Right ventricle myocardium inferior (tissue), 1 donor: ENCODE results near the gene KCNQ4. TPM values are rescaled to one million over a fixed set of nuclear protein-coding genes. Genes with fewer than 3 reads are reported as not detected.
A peak's percentile ranks its signal among the peaks of the same experiment; 100 is the strongest.

ENCODE experiments used
- ATAC-seq: fragments of 200-7000 bp; cut with Tn5 transposase; one replicate; pipeline ENCODE4 v1.9.1; 2020; ENCODE audit warnings: mild to moderate bottlenecking, moderate library complexity
- DNase-seq: peaks from one replicate; pipeline ENCODE4 v3.0.0; 2021; ENCODE audit errors: missing footprints
- intact Hi-C: fragments of 100-400 bp; cut with DNase I; formaldehyde crosslinking; loops from one replicate; pipeline ENCODE4 v1.11.0; 2022
- long read RNA-seq: library from polyadenylated mRNA; unstranded; transcript quantifications from one replicate; pipeline ENCODE4 v2.0.0, GENCODE V29; 2021
- total RNA-seq: library from RNA; stranded (reverse); fragmentation: NEBNext Ultra II Directional; extraction: Animal tissue kit (Norgen Biotek cat#: 25700); gene quantifications from one replicate; pipeline ENCODE4 v1.2.1, GENCODE V29; 2021
- donor health status: DM: no; HTN: yes; CAD: no; lungs with severe emphysema.

Gene KCNQ4
- 2.8 TPM for total RNA-seq
- long read RNA-seq, full-length matches to known transcripts = 4 of 7 reads
- long read RNA-seq, partial matches to known transcripts = 2 of 7 reads
- long read RNA-seq, other reads (novel, unspliced or antisense) = 1 of 7 reads

DNA sequence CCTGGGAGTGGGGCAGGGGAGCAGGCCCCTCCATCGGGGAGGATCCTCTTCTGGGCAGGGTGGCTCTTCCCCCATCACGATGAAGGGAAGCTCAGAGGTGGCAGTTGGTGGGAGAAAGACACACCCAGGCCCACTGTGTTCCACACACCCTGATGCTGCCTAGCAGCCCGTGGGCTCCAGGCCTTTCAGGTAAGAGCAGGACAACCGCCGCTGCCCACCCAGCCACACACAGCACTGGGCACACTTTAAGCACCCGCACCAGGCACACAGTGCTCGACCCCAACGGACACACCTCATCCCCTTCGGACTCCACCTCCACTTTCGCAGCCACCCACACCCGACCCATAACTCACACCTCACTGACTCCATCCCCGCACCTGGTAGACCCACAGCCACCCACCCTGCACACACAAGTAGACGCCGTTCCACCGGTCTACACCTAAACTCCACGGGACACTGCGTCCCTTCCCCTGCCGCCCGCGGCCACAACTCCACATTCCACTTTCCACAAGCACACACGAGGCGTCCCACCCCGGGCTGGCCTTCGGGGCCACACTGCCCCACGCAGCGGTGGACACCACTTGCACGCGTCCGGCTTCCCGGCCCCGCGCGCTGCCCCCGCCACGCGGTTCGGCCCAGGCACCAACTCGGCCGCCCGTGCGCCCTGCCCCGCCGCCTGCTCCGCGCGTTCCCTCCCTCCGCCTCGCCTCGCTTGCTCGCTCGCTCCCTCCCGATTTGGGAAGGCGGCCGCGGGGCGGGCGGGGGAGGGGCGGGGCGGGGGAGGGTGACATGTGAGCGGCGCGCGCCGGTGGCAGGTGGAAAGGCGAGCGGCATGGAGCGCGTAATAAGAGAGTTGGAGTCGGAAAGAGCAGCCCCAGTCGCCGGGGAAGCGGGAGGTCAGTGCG, at the start of gene KCNQ4:
KCNQ4 (plus strand) TSS at position 787 of the 905 bp plus-strand sequence. CDS start 307 bp downstream, outside the sequence.
- intact Hi-C loops = no loop called here
- ATAC-seq (peak; percentile 60), DNase-seq (peak; percentile 76)

DNA sequence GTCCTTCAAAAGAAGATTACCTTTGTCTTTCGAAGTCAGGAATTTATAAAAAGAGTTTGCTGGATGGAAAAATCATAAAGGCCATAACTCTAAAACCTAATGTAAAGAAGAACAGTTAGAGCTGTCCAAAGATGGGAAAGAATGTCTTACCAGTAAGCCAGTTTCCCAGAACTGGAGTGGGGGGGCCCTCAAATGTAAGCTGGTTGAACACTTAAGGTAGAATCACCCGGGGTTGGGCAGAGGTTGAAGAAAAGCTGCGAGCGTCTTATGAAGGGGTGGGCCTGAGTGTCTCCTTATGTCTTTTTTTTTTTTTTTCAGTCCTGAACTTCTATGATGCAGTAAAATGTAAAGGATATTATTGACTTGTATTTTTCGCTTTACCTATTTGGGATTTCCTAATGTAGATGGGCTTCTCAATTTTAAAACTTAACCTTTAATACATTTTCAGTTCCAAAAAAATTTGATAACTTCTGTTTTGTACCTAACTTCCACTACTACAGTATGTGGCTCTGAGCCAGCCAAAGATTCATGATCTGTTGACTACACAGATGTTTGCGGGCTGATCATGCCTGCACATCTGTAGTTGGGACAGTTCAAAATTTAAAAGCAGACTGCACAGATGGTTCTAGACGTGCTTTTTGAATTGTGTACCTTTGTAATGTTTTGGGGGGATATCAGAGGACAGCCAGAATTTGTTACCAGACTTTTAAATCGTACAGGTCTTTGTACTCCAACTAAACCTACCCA, 48.5 kb upstream of the KCNQ4 start:
- ATAC-seq (no peak), DNase-seq (no peak)
- intact Hi-C loops = no loop called here

DNA sequence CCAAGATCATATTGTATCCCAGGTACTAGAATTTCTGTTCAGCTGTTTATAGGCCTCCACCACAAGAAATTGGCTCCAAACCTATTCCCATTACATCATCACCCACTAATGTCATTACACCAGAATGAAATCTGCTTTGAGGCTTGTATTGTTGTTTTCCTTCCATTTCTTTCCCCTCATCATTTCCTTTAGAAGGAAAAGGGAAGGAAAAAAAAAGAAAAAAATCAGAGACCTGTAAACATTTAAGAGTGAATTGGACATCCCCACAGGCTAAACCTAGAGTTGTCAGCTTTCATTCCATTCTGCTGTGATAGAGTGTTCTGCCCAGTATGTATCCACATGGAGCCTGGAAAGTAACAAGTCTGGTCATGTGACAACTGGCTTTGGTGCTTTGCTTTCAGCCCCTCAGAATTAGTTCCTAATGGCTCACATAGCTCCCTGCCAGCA, 47.5 kb upstream of the KCNQ4 start:
- intact Hi-C loops = no loop called here
- DNase-seq = no peak
- ATAC-seq = peak; percentile 59

DNA sequence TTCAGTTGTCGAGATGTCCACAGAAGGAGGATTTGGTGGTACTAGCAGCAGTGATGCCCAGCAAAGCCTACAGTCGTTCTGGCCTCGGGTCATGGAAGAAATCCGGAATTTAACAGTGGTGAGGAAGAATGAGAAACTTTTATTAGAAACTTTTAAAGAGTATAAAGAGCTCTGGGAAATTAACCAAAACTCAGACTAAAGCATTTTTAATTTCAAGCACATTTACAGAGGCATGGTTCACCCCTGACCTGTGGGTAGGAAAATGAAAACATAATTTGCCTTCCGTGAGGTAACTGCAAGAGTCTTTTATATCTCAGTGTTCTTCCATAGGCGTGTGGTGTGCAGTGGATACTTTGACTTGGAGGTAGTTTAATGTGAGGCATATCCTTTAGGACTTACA, 44.8 kb upstream of the KCNQ4 start:
- DNase-seq = no peak
- intact Hi-C loops = no loop called here
- ATAC-seq = no peak

DNA sequence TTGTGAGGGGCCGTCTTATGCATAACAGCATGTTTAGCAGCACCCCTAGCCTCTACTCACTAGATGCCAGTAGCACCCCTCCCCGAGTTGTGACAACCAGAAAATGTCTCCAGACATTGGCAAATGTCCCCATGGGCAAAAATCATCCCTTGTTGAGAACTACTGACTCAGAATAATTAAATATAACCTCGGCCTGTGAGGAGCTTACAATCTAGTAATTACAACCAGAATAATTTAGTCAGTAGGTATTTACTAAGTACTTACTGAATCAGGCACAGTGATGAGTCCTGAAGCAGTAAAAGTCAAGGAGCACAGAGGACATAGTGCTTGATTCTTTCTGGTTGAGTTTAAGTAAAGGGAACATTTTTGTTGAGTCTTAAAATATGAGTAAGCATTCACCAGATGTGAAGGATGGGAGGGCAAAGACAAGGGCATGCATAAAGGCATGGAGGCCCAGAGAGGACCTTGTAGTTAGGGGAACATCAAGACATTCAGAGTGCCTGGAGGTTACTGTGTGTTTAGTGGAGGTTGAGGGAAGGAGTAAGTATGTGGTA, 44.1 kb upstream of the KCNQ4 start:
- ATAC-seq (no peak), DNase-seq (no peak)
- intact Hi-C loops = no loop called here

DNA sequence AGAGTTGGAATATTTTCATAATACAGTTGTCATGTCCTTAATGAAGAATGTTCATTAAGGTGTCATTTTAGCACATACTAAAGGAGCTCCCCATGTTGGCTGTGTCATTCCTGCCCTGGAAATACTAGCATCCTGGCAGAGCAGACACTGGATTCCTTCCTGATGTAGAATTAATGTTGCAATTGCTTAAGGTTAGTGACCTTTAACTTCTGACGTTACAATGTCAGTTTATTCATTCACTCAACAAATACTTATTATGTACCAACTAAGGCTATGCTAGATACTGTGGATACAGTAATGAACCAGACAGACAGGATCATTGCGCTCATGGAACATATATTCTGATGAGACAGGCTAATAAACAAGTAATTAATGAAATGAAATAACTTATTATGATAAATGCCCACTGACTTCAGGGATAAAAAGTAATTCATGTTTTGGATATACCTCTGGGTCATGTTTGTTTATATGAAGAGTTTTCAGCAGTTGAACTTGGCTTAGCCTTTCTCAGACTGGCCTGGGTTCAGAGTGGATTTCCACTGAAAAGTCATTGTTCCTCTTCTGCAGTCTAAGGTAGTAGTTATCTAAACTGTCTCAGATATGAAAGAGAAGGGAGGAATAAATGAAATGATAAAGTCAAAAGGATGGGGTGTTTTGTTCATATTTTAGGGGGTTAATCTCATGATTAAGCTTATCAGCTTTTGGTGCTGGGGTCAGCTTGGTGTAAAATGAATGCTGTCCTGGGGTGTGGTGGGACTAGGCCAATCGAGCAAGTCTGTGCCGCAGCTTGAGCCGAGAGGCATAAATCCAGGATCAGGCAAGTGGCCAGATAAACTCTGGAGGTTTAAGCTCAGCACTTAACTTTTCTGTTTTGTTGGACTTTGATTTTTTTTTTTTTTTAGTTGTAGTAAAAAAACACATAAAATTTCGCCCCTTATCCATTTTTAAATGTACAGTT, 43.3 kb upstream of the KCNQ4 start:
- intact Hi-C loops = no loop called here
- DNase-seq (no peak), ATAC-seq (no peak)

DNA sequence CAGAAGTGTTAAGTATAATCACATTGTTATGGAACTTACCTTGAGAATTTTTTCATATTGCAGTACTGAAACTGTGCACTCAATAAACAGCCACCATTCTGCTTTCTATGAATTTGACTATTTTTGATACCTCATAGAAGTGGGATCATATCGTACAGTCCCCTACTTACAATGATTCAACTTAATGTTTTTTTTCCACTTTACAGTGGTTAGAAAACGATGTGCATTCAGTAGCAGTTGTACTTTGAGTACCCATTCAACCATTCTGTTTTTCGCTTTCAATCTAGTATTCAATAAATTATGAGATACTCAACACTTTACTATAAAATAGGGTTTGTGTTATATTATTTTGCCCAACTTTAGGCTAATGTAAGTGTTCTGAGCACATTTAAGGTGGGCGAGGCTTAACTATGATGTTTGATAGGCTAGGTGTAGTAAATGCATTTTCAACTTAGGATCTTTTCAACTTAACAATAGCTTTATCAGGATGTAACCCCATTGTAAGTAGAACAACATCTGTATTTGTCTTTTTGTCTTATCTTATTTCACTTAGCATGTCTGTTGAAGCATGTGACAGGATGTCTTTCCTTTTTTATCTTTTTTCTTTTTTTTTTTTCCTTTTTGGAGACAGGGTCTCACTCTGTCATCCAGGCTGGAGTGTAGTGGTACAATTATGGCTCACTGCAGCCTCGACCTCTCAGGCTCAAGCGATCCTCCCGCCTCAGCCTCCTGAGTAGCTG, 42.4 kb upstream of the KCNQ4 start:
- ATAC-seq (no peak), DNase-seq (no peak)
- intact Hi-C loops = no loop called here

DNA sequence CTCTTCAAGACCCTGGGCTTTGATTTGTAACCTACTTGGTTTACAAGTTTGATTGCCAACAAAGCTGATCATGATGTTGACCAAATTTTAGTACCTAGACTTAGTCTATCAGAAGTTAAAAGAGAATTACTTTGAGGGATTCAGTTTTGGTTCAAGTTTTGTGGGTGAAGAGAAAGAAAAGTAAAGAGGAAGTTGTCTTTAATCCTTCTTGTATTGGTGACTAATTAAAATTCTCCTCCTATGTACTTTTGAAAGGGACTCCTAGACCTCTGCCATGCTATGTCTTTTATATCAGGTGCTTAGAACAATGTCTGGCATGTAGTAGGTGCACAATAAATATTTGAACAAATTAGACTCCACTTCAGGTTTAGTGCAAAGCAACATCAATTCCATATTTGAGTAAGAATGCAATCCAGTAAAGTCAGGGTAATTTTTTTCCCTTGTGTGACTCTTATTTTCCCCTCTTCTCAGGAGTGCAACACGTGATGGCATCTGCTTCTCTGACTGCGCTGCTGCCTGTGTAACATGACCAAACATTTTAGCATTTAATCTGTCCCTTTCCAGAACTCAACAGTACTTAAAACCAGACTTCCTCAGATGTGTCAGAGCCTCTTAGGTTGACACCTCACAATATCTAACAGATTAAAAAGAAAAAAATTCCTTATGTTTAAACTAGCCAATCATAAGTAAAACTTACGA, 41.1 kb upstream of the KCNQ4 start:
- no peak for ATAC-seq
- intact Hi-C loops = no loop called here
- no peak for DNase-seq

DNA sequence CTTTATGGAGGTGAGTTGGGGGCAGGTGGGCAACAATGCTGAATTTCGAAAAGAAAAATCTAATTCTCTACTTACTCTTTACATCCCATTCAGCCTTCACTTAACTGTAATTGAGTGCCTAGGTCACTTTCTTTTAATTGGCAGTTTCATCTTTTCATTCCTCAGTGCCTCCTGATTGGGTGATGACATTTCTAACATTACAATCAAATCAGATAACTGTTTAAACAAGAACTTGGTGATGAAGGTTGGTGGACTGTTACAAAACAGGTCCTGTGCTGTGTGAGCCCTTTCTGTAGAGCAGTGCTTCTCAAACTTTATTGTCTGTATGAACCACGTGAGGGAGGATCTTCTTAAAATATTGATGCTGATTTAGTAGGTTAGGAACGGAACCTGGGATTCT, 40.1 kb upstream of the KCNQ4 start:
- no peak for DNase-seq
- no peak for ATAC-seq
- intact Hi-C loops = no loop called here

DNA sequence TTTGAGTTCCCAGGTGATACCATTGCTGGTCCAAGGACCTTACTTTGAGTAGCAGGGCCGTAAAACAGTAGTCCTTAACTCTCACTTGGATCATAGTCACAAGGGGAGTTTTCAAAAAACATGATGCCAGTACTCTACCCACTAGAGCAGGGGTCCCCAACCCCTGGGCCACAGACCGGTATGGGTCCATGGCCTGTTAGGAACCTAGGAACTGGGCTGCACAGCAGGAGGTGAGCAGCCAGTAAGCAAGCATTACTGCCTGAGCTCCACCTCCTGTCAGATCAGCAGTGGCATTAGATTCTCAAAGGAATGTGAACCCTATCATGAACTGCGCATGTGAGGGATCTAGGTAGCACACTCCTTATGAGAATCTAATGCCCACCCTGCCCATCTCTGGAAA, 39.7 kb upstream of the KCNQ4 start:
- ATAC-seq = no peak
- no peak for DNase-seq
- intact Hi-C loops = no loop called here

DNA sequence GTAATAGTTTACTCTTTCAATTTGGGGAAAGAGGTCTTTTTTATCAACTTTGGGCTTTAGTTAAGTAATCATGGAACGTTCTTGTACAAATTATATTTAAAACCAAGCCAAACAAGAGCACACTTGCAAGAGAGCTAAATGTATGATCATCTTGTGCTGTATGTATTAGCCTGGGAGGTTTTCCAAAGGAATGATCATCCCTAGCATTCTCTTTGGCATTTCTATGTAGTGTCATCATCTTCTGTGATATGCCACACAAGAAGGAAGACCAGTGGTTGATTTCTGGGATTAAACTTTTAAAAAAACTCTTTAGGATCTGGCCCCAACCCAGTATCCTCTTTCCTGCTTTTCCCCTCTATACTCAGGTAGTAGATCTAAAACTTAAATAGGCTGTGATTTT, 38.4 kb upstream of the KCNQ4 start:
- no peak for ATAC-seq
- no peak for DNase-seq
- intact Hi-C loops = no loop called here

DNA sequence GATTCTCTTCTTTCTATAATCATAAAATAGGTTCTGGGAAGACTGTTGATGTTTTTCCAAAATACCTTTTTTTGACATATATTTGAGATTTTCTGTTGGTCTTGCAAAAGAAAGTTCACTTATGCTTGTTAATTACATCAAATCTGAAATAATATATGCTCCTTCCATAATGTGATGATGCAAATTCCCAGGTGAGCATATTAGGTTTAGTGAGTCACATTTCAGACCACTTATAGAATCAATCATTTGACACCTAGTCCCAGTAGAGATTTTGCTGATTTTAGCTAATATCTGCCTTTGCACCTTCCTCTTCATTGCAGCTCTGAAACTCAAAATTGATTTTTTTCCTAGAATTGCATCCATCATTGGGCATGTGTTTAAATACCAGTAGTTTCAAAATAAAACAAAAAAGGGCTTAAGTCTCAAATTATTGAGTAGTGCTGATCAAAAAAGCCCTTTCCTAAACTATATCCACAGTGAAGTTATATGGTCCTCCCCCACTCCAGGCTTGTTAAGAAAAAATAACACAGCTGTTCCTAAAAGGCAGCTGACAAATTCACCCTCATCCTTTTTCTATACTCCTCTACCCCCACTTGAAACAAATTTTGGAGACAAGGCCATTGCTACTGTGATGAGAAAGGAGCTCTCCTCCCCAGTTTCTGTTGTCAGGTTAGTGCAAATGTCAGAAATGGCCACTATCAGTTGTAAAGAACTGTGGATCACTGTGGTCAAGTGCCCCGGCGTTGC, 37.1 kb upstream of the KCNQ4 start:
- DNase-seq = no peak
- no peak for ATAC-seq
- intact Hi-C loops = no loop called here

DNA sequence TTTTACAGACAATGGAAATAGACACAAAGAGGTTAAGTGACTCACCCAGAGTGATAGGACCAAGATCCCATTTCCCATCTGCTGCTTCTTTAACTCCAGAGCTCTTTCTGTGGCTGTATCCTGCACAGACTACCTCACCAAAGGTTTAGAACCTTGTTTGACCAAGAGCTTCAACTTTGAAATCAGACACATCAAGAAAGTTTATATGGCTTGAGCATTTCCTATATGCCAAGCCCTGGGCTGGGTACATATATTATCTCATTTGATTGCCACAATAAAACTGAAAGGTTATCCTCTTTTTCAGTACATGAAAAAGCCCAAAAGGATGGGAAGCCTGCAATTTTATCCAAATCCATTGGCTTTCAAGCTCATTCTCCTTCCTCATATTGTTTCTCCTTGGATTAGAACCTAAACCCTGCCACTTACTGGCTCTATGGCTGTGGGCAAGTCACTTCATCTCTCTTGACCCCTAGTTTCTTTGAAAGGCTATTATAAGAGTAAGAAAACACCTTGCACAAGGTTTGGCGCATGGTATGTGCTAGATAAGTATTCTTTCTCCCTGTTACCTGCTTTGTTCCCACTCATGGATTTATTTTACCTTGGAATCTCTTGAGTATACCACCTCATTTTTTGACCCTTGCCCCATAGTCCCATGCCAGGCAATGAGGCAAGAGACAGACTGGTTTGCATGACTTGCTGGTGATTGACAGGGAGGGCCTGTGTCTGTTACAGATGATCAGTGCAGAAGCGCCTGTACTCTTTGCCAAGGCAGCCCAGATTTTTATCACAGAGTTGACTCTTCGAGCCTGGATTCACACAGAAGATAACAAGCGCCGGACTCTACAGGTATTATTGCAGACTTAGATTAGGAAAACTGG, 34.5 kb upstream of the KCNQ4 start:
- intact Hi-C loops = no loop called here
- ATAC-seq (no peak), DNase-seq (no peak)

DNA sequence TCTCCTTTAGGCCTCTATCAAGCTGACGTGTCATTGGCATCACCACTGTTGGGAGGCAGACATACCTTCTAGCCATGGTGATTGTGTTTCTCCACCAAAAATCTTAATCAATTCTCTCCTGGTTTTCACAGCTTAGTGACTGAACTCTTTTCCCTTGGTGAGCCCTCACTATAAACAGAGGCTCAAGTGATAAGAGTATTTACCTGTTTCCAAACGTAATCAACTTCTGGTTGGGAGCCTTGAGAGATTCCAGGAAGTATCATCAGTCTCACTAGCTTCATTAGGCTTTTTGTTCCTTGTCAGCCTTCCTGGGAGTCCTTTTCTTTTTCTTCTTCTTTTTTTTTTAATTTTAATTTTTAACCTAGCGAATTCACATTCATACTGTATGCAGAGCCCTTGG, 33.8 kb upstream of the KCNQ4 start:
- DNase-seq = no peak
- ATAC-seq = no peak
- intact Hi-C loops = no loop called here

DNA sequence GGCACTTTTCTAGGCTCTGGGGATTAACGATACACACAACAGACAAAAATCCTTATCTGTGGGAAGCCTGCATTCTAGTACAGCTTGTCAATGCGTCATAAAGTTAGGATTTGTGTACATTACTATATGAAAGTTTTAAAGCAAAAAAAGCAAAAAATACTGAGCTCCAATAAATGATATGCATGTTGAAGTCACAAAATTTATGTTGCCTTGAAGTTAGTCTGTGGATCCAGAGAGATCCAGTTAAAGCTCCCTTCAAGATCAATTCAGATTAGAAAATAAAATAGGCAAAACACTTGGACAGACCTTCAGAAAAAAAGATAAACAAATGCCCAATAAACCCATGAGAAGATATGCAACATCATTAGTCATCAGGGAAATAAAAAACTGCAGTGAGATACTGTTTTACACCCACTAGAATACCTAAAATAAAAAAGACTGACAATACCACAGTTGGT, 33.1 kb upstream of the KCNQ4 start:
- DNase-seq (no peak), ATAC-seq (no peak)
- intact Hi-C loops = no loop called here

DNA sequence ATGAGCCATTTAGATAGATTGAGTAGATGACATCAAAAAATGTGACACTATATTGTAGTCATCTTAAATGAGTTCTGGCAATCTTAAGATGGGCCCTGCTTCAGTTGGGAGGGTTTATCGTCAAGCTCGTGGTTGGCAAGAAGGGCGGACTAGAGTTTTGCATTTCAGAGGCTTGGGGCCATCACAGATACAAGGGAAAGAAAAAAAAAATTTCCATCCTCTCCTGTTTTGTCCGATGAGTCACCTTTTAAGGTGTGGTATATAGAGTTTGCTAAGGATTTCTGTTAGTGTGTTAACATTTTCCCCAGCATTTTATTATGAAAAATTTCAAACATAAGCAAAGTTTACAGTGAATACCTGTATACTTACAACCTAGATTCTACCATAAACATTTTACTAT, 31.8 kb upstream of the KCNQ4 start:
- DNase-seq (no peak), ATAC-seq (no peak)
- intact Hi-C loops = no loop called here
